ENCODE data around the gene XIRP2.
"Not testable (repeated sequence)": the region's sequence is repeated elsewhere in the genome, so short reads cannot be mapped to it uniquely, and the experiment has no call there.

Gene XIRP2

DNA sequence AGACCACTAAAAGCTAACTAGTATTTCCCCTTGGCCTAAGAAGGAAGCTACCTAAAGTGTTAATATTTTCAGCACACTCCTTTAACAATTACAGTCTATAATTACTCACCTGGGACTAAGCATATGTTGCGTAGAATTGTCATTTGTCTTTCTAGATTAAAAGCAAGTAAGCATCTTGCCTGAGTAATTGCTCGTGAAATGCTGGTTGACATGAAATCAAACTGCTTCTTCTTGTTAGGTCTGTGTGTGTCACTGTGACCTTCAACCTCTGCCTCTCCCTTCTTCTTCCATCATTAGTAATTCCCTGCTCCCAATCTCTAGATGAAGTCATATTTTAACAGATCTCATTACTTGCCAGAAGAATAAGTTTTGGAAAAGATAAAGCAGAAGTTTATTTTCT is 212.2 kb downstream of the XIRP2 start:
- no peaks in the 10 kb centered on the region for H3K36me3 ChIP-seq (replicated peaks)
- H3K4me3 ChIP-seq (ENCODE audit: low read depth, low read length): no peak overlapping the region
- in situ Hi-C loops (cut with HindIII; ENCODE audit: low pct_ligation_motif_present, low sequenced_read_pairs): no loop called here
- H3K27me3 ChIP-seq (replicated peaks): no peaks in the 10 kb centered on the region
- no peak overlapping the region for H3K27ac ChIP-seq
- no peak for TF ChIP-seq CTCF (IDR thresholded peaks at IDR 0.05; ENCODE audit: low read depth, low read length, missing control alignments)
- no peak for DNase-seq

GRCh38 chr2:167103028-167103756 is 214.9 kb downstream of the XIRP2 start:
- no peak overlapping the region for H3K27ac ChIP-seq
- in situ Hi-C loops (cut with HindIII; ENCODE audit: low pct_ligation_motif_present, low sequenced_read_pairs): no loop called here
- H3K4me3 ChIP-seq (ENCODE audit: low read depth, low read length): no peak overlapping the region
- no peaks in the 10 kb centered on the region for H3K27me3 ChIP-seq (replicated peaks)
- no peak for DNase-seq
- no peaks in the 10 kb centered on the region for H3K36me3 ChIP-seq (replicated peaks)
- TF ChIP-seq CTCF (IDR thresholded peaks at IDR 0.05; ENCODE audit: low read depth, low read length, missing control alignments): no peak

DNA sequence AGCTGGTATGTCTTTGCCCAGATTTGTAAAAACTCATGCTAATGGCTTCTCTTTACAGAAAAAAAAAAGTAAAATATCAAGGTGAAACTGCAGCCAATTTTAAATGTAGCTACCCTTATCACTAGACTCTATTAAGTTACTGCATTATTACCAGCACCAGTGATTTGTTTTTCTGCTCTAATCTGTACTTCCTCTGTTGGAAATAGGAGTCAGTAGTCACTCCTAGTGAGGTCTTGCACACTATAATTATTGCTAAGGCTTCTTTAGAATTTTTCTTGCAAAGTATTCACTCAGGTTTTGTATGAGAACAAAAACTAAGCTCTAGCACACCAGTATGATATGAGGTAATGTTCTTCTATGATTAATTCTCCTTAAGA is 215.5 kb downstream of the XIRP2 start:
- H3K27me3 ChIP-seq (replicated peaks): no peaks in the 10 kb centered on the region
- in situ Hi-C loops (cut with HindIII; ENCODE audit: low pct_ligation_motif_present, low sequenced_read_pairs): no loop called here
- H3K27ac ChIP-seq: no peak overlapping the region
- no peak for TF ChIP-seq CTCF (IDR thresholded peaks at IDR 0.05; ENCODE audit: low read depth, low read length, missing control alignments)
- H3K4me3 ChIP-seq (ENCODE audit: low read depth, low read length): no peak overlapping the region
- no peak for DNase-seq
- no peaks in the 10 kb centered on the region for H3K36me3 ChIP-seq (replicated peaks)

- in situ Hi-C loops (cut with HindIII; ENCODE audit: low pct_ligation_motif_present, low sequenced_read_pairs): no loop called here
- no peak overlapping the region for H3K27ac ChIP-seq
- no peaks in the 10 kb centered on the region for H3K36me3 ChIP-seq (replicated peaks)
- H3K4me3 ChIP-seq (ENCODE audit: low read depth, low read length): no peak overlapping the region
- TF ChIP-seq CTCF (IDR thresholded peaks at IDR 0.05; ENCODE audit: low read depth, low read length, missing control alignments): no peak
- DNase-seq: no peak
- no peaks in the 10 kb centered on the region for H3K27me3 ChIP-seq (replicated peaks)
These were observed 216.4 kb downstream of the XIRP2 start for GRCh38 chr2:167104691-167105090.

- H3K27ac ChIP-seq; in situ Hi-C loops (cut with HindIII; ENCODE audit: low pct_ligation_motif_present, low sequenced_read_pairs); H3K4me3 ChIP-seq (ENCODE audit: low read depth, low read length); H3K27me3 ChIP-seq (replicated peaks); H3K36me3 ChIP-seq (replicated peaks); DNase-seq: not testable (repeated sequence)
These were observed 221.4 kb downstream of the XIRP2 start for GRCh38 chr2:167109682-167110081.

DNA sequence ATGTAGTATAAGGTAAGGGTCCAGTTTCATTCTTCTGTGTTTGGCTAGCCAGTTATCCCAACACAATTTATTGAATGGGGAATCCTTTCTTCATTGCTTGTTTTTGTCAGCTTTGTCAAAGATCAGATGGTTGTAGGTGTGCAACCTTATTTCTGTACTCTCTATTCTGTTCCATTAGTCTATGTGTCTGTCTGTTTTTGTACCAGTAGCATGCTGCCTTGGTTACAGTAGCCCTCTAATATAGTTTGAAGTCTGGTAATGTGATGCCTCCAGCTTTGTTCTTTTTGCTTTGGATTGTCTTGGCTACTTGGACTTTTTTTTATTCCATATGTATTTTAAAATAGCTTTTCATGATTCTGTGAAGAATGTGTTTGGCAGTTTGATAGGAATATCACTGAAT is 222.1 kb downstream of the XIRP2 start:
- no peaks in the 10 kb centered on the region for H3K36me3 ChIP-seq (replicated peaks)
- H3K27ac ChIP-seq: no peak overlapping the region
- no peak for DNase-seq
- no peak overlapping the region for H3K4me3 ChIP-seq (ENCODE audit: low read depth, low read length)
- in situ Hi-C loops (cut with HindIII; ENCODE audit: low pct_ligation_motif_present, low sequenced_read_pairs): no loop called here
- TF ChIP-seq CTCF (IDR thresholded peaks at IDR 0.05; ENCODE audit: low read depth, low read length, missing control alignments): no peak
- H3K27me3 ChIP-seq (replicated peaks): no peaks in the 10 kb centered on the region

All from brain microvascular endothelial cell (primary cell).